GM18951 (cell line): ENCODE data around the gene SLPI.

ENCODE experiments used
- POLR2A ChIP-seq: IDR thresholded peaks from 4 replicates; pipeline ENCODE4 v1.6.1; 2011; ENCODE audit warnings: mild to moderate bottlenecking; ENCODE audit not compliant: insufficient read length, insufficient read depth; ENCODE audit errors: extremely low read depth
- in situ Hi-C: fragments of 300-500 bp; cut with MboI; formaldehyde crosslinking; loops from one replicate; pipeline ENCODE4 v1.12.0; 2022; ENCODE audit warnings: low sequenced_read_pairs, mixed read lengths, inconsistent platforms; ENCODE audit not compliant: unreplicated experiment

The SLPI gene

GRCh38 chr20:45254383-45255262 lies at the start of gene SLPI:
SLPI (minus strand) TSS chr20:45254564; CDS start chr20:45254543, 21 bp downstream.
- in situ Hi-C loops, result no loop called here
- no peak for TF ChIP-seq POLR2A

GRCh38 chr20:45303586-45304463 lies 49.5 kb upstream of the SLPI start:
- in situ Hi-C loops, result no loop called here

GRCh38 chr20:45301824-45302271 lies 47.5 kb upstream of the SLPI start:
- TF ChIP-seq POLR2A, result no peak
- in situ Hi-C loops, result no loop called here

More at GRCh38 chr20:45303586-45304463, 49.5 kb upstream of the SLPI start:
- no peak for TF ChIP-seq POLR2A

- TF ChIP-seq POLR2A, result no peak
- in situ Hi-C loops, result no loop called here
Measured at GRCh38 chr20:45300961-45301360, 46.6 kb upstream of the SLPI start.

- in situ Hi-C loops, result no loop called here
- TF ChIP-seq POLR2A, result no peak
Measured at GRCh38 chr20:45299786-45300185, 45.4 kb upstream of the SLPI start.

GRCh38 chr20:45297786-45298497 lies 43.6 kb upstream of the SLPI start:
- in situ Hi-C loops, result no loop called here
- no peak for TF ChIP-seq POLR2A

- no peak for TF ChIP-seq POLR2A
- in situ Hi-C loops, result no loop called here
Measured at GRCh38 chr20:45294659-45295058, 40.3 kb upstream of the SLPI start.

- in situ Hi-C loops, result no loop called here
- no peak for TF ChIP-seq POLR2A
Measured at GRCh38 chr20:45294003-45294368, 39.6 kb upstream of the SLPI start.

GRCh38 chr20:45293041-45294002 lies 39.0 kb upstream of the SLPI start:
- in situ Hi-C loops, result no loop called here
- TF ChIP-seq POLR2A, result no peak

GRCh38 chr20:45292343-45292742 lies 38.0 kb upstream of the SLPI start:
- in situ Hi-C loops, result no loop called here
- no peak for TF ChIP-seq POLR2A

- in situ Hi-C loops, result no loop called here
- no peak for TF ChIP-seq POLR2A
Measured at GRCh38 chr20:45291526-45291925, 37.2 kb upstream of the SLPI start.
